IPS-20b (cell line): Measurements from ENCODE around the gene BABAM2.

Source experiments
- H3K27ac ChIP-seq: one replicate; pipeline ENCODE4 v1.5.1; 2013; ENCODE audit warnings: low read length
- H3K27me3 ChIP-seq: 2 replicates; pipeline ENCODE4 v1.6.1; 2013; ENCODE audit warnings: mild to moderate bottlenecking, low read length, inconsistent platforms; ENCODE audit not compliant: insufficient read depth
- H3K36me3 ChIP-seq: 2 replicates; pipeline ENCODE4 v1.6.1; 2013; ENCODE audit warnings: low read depth, mild to moderate bottlenecking, inconsistent platforms, low read length, moderate library complexity; ENCODE audit not compliant: insufficient read depth
- H3K4me1 ChIP-seq: 2 replicates; pipeline ENCODE4 v1.6.1; 2013; ENCODE audit warnings: mild to moderate bottlenecking, control low read depth, inconsistent platforms, low read length, moderate library complexity; ENCODE audit not compliant: insufficient read depth
- H3K4me3 ChIP-seq: 2 replicates; pipeline ENCODE4 v1.5.1; 2013; ENCODE audit warnings: mild to moderate bottlenecking, low read length, inconsistent platforms
- H3K9ac ChIP-seq: 2 replicates; pipeline ENCODE4 v1.6.1; 2013; ENCODE audit warnings: low read depth, mild to moderate bottlenecking, inconsistent platforms, low read length, moderate library complexity
- H3K9me3 ChIP-seq: 2 replicates; pipeline ENCODE4 v1.6.1; 2013; ENCODE audit warnings: mild to moderate bottlenecking, low read depth, low read length, inconsistent platforms; ENCODE audit not compliant: insufficient read depth

Gene BABAM2

GRCh38 chr2:28175028-28175427, 284.5 kb downstream of the BABAM2 start:
- H3K27ac ChIP-seq = no peak overlapping the region
- H3K4me3 ChIP-seq = no peak overlapping the region
- H3K4me1 ChIP-seq = no peaks in the 10 kb centered on the region
- H3K27me3 ChIP-seq = no peaks in the 10 kb centered on the region
- H3K36me3 ChIP-seq = no peaks in the 10 kb centered on the region
- no peak overlapping the region for H3K9ac ChIP-seq
- H3K9me3 ChIP-seq = peaks cover 5% of the 10 kb centered on the region; the same call in 1 of the 2 replicates

- Histone ChIP-seq H3K9me3 (peaks cover 5% of the 10 kb centered on the region; the same call in 1 of the 2 replicates), H3K27me3 (no peaks in the 10 kb centered on the region), H3K36me3 (no peaks in the 10 kb centered on the region), H3K9ac (no peak overlapping the region), H3K4me1 (no peaks in the 10 kb centered on the region), H3K4me3 (no peak overlapping the region), H3K27ac (no peak overlapping the region)
Measured at GRCh38 chr2:28178946-28179345, 288.4 kb downstream of the BABAM2 start.

DNA sequence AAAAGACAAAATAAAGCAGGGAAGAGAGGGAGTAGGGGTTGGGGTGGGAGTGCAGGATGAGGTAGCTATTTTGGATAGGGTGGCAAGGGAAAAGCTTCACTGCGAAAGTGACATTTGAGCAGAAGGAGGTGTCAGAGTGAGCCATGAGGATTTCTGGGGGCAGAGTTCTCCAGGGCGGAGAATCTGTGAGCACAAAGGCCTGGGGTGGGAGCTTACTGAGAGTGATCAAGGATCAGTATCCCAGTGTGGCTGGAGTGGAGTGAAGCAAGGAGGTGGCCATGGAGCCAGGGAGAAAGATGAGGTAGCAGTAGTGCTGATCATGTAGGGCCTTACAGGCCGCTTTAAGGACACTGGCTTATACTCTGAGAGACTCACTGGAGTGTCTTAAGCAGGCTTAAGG, 291.3 kb downstream of the BABAM2 start:
- H3K9me3 ChIP-seq = peaks cover 4% of the 10 kb centered on the region; the same call in 1 of the 2 replicates
- no peaks in the 10 kb centered on the region for H3K4me1 ChIP-seq
- H3K4me3 ChIP-seq = no peak overlapping the region
- H3K36me3 ChIP-seq = no peaks in the 10 kb centered on the region
- H3K9ac ChIP-seq = no peak overlapping the region
- H3K27ac ChIP-seq = no peak overlapping the region
- no peaks in the 10 kb centered on the region for H3K27me3 ChIP-seq

- H3K27me3 ChIP-seq = no peaks in the 10 kb centered on the region
- H3K27ac ChIP-seq = no peak overlapping the region
Measured at GRCh38 chr2:28182348-28182747, 291.8 kb downstream of the BABAM2 start.

GRCh38 chr2:28185153-28185552, 294.6 kb downstream of the BABAM2 start:
- Histone ChIP-seq H3K27me3 (no peaks in the 10 kb centered on the region), H3K9ac (no peak overlapping the region), H3K4me1 (no peaks in the 10 kb centered on the region), H3K36me3 (no peaks in the 10 kb centered on the region), H3K27ac (no peak overlapping the region), H3K4me3 (no peak overlapping the region), H3K9me3 (no peaks in the 10 kb centered on the region)

More at GRCh38 chr2:28182348-28182747, 291.8 kb downstream of the BABAM2 start:
- H3K9me3 ChIP-seq = no peaks in the 10 kb centered on the region
- H3K4me3 ChIP-seq = no peak overlapping the region
- H3K36me3 ChIP-seq = no peaks in the 10 kb centered on the region
- H3K9ac ChIP-seq = no peak overlapping the region
- H3K4me1 ChIP-seq = no peaks in the 10 kb centered on the region

DNA sequence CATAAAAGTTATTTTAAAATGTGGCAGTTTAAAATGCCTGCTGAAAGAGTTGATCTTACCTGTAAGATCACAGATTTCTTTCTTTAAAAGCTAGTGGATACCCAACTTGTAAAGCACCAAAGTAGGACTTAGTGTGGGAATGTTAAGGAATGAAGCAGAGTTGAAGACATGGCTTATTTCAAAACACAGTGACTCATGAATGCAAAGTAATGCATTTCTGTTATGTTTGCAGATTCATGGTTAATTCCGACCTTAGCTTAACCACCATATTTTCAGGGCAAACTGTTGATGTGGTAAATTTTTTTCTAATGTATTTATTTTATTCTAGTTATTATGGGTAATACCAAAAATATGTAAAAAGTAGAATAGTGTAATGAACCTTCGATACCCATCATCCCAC, 295.4 kb downstream of the BABAM2 start:
- H3K9me3 ChIP-seq = no peaks in the 10 kb centered on the region
- no peak overlapping the region for H3K9ac ChIP-seq
- H3K27me3 ChIP-seq = no peaks in the 10 kb centered on the region
- H3K27ac ChIP-seq = no peak overlapping the region
- no peaks in the 10 kb centered on the region for H3K4me1 ChIP-seq
- H3K4me3 ChIP-seq = no peak overlapping the region
- H3K36me3 ChIP-seq = no peaks in the 10 kb centered on the region

GRCh38 chr2:28187186-28187585, 296.7 kb downstream of the BABAM2 start:
- H3K27ac ChIP-seq = no peak overlapping the region
- no peak overlapping the region for H3K4me3 ChIP-seq

GRCh38 chr2:28188436-28188835, 297.9 kb downstream of the BABAM2 start:
- Histone ChIP-seq H3K27ac (no peak overlapping the region), H3K36me3 (no peaks in the 10 kb centered on the region), H3K4me1 (no peaks in the 10 kb centered on the region), H3K9ac (no peak overlapping the region), H3K9me3 (no peaks in the 10 kb centered on the region), H3K4me3 (no peak overlapping the region), H3K27me3 (no peaks in the 10 kb centered on the region)

More at GRCh38 chr2:28187186-28187585, 296.7 kb downstream of the BABAM2 start:
- H3K27me3 ChIP-seq = no peaks in the 10 kb centered on the region
- no peak overlapping the region for H3K9ac ChIP-seq
- H3K4me1 ChIP-seq = no peaks in the 10 kb centered on the region
- H3K36me3 ChIP-seq = no peaks in the 10 kb centered on the region
- H3K9me3 ChIP-seq = no peaks in the 10 kb centered on the region

- no peak overlapping the region for H3K9ac ChIP-seq
- no peaks in the 10 kb centered on the region for H3K9me3 ChIP-seq
- H3K36me3 ChIP-seq = no peaks in the 10 kb centered on the region
- no peak overlapping the region for H3K27ac ChIP-seq
- H3K4me3 ChIP-seq = no peak overlapping the region
- H3K4me1 ChIP-seq = no peaks in the 10 kb centered on the region
- no peaks in the 10 kb centered on the region for H3K27me3 ChIP-seq
Measured at GRCh38 chr2:28193630-28194403, 303.3 kb downstream of the BABAM2 start.

DNA sequence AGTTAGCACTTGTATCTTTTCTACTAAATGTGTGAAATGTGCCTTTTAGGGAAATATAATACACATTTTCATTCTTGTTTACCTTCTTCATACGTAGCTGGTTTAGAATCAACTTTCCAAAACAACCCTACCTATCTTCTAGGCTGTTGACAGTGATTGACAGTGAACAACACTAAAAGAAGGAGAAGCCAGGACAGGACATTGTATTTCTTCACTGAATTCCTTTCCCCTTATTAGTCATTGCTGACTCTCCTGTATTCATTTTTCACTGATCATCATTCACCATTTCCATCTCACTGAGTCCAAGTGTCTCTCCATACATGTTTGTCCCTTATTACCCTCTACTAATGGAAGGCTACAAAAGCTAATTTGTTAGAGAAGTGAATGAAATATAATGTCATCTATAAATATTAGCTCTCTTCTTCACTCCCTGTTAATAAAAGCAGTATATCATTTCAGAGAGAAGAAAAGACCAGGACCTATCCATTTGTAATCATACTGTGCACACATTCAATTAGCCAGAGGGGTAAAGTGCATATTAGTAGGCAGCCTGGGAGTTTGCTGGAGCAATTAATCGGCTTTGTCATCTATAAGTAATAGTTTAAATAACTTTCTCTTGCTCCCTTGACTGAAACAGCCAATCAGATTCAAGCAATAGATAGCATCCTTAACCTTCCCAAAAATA, 309.6 kb downstream of the BABAM2 start:
- Histone ChIP-seq H3K4me1 (no peaks in the 10 kb centered on the region), H3K9ac (no peak overlapping the region), H3K36me3 (no peaks in the 10 kb centered on the region), H3K4me3 (no peak overlapping the region), H3K27me3 (no peaks in the 10 kb centered on the region), H3K27ac (no peak overlapping the region), H3K9me3 (no peaks in the 10 kb centered on the region)

- Histone ChIP-seq H3K9me3 (no peaks in the 10 kb centered on the region), H3K4me3 (no peak overlapping the region), H3K27ac (no peak overlapping the region), H3K9ac (no peak overlapping the region), H3K4me1 (no peaks in the 10 kb centered on the region), H3K27me3 (no peaks in the 10 kb centered on the region), H3K36me3 (no peaks in the 10 kb centered on the region)
Measured at GRCh38 chr2:28201671-28202180, 311.2 kb downstream of the BABAM2 start.

DNA sequence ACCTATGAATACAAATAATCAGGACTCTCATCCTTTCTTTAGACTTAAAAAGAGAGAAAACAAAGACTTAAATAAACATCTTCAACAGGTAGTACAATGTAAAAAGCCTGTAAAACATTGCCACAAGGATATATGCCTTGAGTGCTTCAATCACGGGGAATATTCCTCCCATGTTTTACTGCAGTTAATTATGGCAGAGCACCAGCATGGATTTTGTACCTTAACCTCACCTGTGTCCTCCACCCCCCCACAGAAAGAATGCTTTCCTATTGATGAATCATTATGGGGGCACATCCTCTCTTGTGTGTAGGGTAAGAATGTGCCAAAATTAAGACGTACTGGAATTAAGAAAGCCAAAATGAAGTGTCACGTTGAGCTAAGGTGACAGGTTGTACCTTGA, 312.2 kb downstream of the BABAM2 start:
- H3K36me3 ChIP-seq = no peaks in the 10 kb centered on the region
- no peaks in the 10 kb centered on the region for H3K27me3 ChIP-seq
- H3K9me3 ChIP-seq = no peaks in the 10 kb centered on the region
- no peak overlapping the region for H3K27ac ChIP-seq
- H3K9ac ChIP-seq = no peak overlapping the region
- no peaks in the 10 kb centered on the region for H3K4me1 ChIP-seq
- no peak overlapping the region for H3K4me3 ChIP-seq
